ENCODE measurements around the gene ATP1A2.

ATP1A2 gene

DNA sequence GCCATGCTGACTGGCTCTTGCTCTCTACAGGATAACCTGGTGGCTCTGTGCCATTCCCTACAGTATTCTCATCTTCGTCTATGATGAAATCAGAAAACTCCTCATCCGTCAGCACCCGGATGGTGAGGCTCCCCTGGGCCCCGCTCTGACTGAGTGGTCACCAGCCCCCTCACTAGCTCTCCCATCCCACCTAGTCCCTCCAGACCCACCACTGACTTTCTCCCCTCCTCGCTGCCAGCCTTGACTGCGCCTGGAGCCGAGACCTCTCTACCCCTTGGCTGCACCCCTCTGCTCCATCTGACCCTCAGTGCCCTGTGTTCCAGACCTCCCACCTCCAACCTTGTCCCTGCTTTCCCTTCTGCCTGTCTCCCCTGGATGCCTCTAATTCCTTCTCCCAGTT is 70.7 kb downstream of the ATP1A2 start:
- peaks cover 0 to 2% (median 0%) of the 10 kb centered on the region in 5 donors for H3K27me3 ChIP-seq (ENCODE audit: control insufficient read depth in 5 of 5, insufficient read depth in 4 of 5, low read length in 5 of 5)
- no peaks in the 10 kb centered on the region for H3K9me3 ChIP-seq (ENCODE audit: control insufficient read depth in 5 of 5, low read length in 5 of 5)
- no peak overlapping the region for H3K27ac ChIP-seq (ENCODE audit: low read depth, low read length)
- H3K9ac ChIP-seq (ENCODE audit: low read length in 5 of 5), result no peak overlapping the region
- no peak overlapping the region for H3K4me3 ChIP-seq (ENCODE audit: low read depth in 1 of 5, low read length in 5 of 5)
- H3K36me3 ChIP-seq (ENCODE audit: control insufficient read depth in 5 of 5, insufficient read depth in 5 of 5, low read length in 5 of 5), result no peaks in the 10 kb centered on the region
- H3K4me1 ChIP-seq (ENCODE audit: control insufficient read depth in 5 of 5, insufficient read depth in 5 of 5, low read length in 5 of 5), result peaks cover 0 to 11% (median 8%) of the 10 kb centered on the region in 5 donors

DNA sequence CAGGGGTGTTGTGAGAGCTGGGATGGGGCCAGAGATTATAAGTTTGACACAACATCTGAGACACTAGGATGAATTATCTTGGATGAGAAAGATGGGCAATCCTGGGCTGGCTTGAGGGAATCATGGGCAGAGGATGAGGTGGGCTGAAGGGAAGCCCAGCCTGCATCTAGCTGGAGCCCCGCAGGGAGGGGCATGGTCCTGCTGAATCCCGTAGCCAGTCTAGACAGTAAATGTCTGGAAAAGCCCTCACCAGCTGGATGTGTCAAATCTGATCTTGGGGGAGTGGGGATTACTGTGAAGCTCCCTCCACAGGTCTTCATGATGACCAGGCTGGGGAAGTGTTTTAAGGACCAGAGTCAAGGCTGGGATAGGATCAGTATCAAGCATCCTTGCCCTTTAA is 71.2 kb downstream of the ATP1A2 start:
- Histone ChIP-seq H3K27me3 (ENCODE audit: control insufficient read depth in 5 of 5, insufficient read depth in 4 of 5, low read length in 5 of 5) (peaks cover 0 to 2% (median 0%) of the 10 kb centered on the region in 5 donors), H3K4me1 (ENCODE audit: control insufficient read depth in 5 of 5, insufficient read depth in 5 of 5, low read length in 5 of 5) (peaks cover 0 to 11% (median 8%) of the 10 kb centered on the region in 5 donors), H3K4me3 (ENCODE audit: low read depth in 1 of 5, low read length in 5 of 5) (no peak overlapping the region), H3K36me3 (ENCODE audit: control insufficient read depth in 5 of 5, insufficient read depth in 5 of 5, low read length in 5 of 5) (no peaks in the 10 kb centered on the region), H3K9me3 (ENCODE audit: control insufficient read depth in 5 of 5, low read length in 5 of 5) (no peaks in the 10 kb centered on the region), H3K9ac (ENCODE audit: low read length in 5 of 5) (no peak overlapping the region), H3K27ac (ENCODE audit: low read depth, low read length) (no peak overlapping the region)

DNA sequence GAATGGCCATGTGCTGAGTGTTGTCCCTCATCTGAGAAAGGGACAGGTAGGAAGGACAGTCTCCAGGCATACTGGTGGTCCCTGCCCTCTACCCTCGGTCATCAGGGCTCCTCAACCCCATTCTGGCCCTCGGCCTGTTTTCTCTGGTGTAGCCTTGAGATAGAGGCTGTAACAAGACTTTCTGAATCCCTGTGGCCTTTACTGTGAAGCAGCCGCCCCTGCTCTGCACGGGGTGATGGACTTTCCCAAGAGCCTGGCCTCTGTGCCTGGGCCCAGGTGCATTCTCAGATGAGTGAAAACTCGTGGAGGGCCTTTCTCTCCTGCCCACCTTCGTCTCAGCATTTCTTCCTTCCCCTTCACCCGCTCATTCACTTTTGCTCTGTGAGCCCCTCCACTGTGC is 71.8 kb downstream of the ATP1A2 start:
- H3K27ac ChIP-seq (ENCODE audit: low read depth, low read length), result no peak overlapping the region
- H3K4me1 ChIP-seq (ENCODE audit: control insufficient read depth in 5 of 5, insufficient read depth in 5 of 5, low read length in 5 of 5), result peaks cover 0 to 11% (median 8%) of the 10 kb centered on the region in 5 donors
- H3K9ac ChIP-seq (ENCODE audit: low read length in 5 of 5), result no peak overlapping the region
- H3K4me3 ChIP-seq (ENCODE audit: low read depth in 1 of 5, low read length in 5 of 5), result no peak overlapping the region
- no peaks in the 10 kb centered on the region for H3K9me3 ChIP-seq (ENCODE audit: control insufficient read depth in 5 of 5, low read length in 5 of 5)
- no peaks in the 10 kb centered on the region for H3K36me3 ChIP-seq (ENCODE audit: control insufficient read depth in 5 of 5, insufficient read depth in 5 of 5, low read length in 5 of 5)
- H3K27me3 ChIP-seq (ENCODE audit: control insufficient read depth in 5 of 5, insufficient read depth in 4 of 5, low read length in 5 of 5), result peaks cover 0 to 2% (median 0%) of the 10 kb centered on the region in 5 donors

DNA sequence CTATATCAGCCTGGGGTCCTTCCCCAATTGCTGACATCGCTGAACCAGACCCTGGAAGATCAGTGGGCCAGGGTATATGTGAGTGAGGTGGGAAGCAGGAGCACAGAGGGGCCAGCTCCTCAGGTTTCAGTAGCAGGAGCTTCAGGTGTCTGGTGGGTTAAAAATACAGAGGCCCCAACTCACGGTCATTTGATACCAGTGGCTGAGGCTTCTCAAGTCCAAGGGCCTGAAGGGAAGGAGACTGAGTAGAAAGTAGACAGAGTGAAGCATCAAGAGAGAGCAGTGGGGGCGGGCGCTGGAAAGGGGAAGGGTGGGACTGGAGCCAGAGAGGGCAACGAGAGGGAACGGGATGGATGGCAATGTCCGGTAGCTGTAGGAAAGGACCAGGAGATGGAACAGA is 72.8 kb downstream of the ATP1A2 start:
- Histone ChIP-seq H3K27ac (ENCODE audit: low read depth, low read length) (no peak overlapping the region), H3K27me3 (ENCODE audit: control insufficient read depth in 5 of 5, insufficient read depth in 4 of 5, low read length in 5 of 5) (peaks cover 0 to 2% (median 0%) of the 10 kb centered on the region in 5 donors), H3K36me3 (ENCODE audit: control insufficient read depth in 5 of 5, insufficient read depth in 5 of 5, low read length in 5 of 5) (no peaks in the 10 kb centered on the region), H3K9me3 (ENCODE audit: control insufficient read depth in 5 of 5, low read length in 5 of 5) (no peaks in the 10 kb centered on the region), H3K4me1 (ENCODE audit: control insufficient read depth in 5 of 5, insufficient read depth in 5 of 5, low read length in 5 of 5) (peaks cover 0 to 17% (median 14%) of the 10 kb centered on the region in 5 donors), H3K4me3 (ENCODE audit: low read depth in 1 of 5, low read length in 5 of 5) (no peak overlapping the region), H3K9ac (ENCODE audit: low read length in 5 of 5) (no peak overlapping the region)

DNA sequence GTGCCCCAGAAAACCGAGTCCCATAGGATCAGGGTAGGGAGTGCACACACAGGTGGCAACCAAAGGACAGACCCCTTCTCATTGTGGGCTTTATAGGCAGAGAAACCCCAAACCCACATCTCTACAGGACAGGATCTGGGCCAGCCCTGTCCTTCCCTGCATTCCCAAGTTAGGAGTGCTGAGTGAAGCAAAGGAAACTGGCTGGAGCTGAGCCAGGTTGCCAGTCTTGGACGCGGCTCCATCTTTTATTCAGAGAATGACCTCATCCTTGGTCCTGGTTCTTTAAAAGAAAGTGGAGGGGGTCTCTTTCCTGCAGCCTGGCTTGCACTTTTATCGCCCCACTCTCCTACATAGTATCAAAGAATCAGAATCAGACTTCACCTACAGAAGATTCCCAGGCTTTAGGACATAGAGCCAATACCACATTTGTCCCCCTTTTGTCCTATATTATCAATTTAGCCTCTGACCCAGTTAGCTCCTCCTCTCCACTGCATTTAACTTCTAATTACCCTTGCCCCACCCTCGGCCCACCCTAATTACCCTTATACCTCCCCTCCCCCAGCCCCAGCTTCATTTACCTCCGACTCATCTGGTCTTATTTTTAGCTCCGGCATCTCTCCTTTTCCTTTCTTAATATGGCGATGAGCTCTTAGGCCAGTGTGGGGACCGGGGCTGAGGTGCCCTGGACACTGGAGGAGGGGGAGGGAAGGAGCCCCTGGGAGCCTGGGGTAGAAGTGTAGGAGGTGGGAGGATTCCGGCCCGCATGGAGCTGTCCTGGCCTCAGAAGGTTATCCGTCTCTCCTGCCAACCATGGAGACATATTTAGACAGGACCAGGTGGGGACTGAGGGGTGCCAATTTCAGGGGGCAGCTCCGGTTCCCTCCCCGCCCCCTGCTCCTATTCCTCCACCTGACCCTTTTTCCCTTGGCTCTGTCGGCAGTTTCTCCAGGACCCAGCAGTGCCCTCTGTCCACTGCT is 74.4 kb downstream of the ATP1A2 start, which contains the start of gene CASQ1:
CASQ1 (plus strand) TSS at position 927 of the 977 bp plus-strand sequence. CDS start 177 bp downstream, outside the sequence.
- Histone ChIP-seq H3K27ac (ENCODE audit: low read depth, low read length) (no peak within 1 kb of the TSS), H3K36me3 (ENCODE audit: control insufficient read depth in 5 of 5, insufficient read depth in 5 of 5, low read length in 5 of 5) (no peaks in the 10 kb centered on the region), H3K27me3 (ENCODE audit: control insufficient read depth in 5 of 5, insufficient read depth in 4 of 5, low read length in 5 of 5) (peaks cover 0 to 5% (median 0%) of the 10 kb centered on the region in 5 donors), H3K4me1 (ENCODE audit: control insufficient read depth in 5 of 5, insufficient read depth in 5 of 5, low read length in 5 of 5) (peaks cover 0 to 23% (median 19%) of the 10 kb centered on the region in 5 donors), H3K4me3 (ENCODE audit: low read depth in 1 of 5, low read length in 5 of 5) (no peak within 1 kb of the TSS), H3K9ac (ENCODE audit: low read length in 5 of 5) (no peak within 1 kb of the TSS), H3K9me3 (ENCODE audit: control insufficient read depth in 5 of 5, low read length in 5 of 5) (no peaks in the 10 kb centered on the region)

DNA sequence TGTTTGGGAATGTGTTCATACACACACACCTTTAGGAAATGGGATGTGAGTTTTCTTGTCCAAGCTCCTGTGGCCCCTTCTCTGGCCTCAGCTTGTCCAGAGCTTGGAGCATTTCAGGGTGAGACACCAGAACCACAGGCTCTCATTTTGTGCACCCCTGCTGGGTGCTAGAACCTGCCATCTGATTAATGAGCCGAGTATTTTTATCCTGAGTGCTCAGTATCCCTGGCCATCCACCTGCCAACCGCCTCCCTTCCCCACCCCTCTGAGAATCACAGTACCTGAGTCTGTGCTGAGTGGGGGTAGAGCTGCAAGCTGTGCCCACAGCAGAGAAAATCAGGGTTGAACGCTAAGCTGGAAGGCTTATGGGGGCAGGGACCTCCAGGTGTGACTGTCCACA is 76.2 kb downstream of the ATP1A2 start:
- H3K27me3 ChIP-seq (ENCODE audit: control insufficient read depth in 5 of 5, insufficient read depth in 4 of 5, low read length in 5 of 5), result peaks cover 0 to 5% (median 0%) of the 10 kb centered on the region in 5 donors
- H3K4me1 ChIP-seq (ENCODE audit: control insufficient read depth in 5 of 5, insufficient read depth in 5 of 5, low read length in 5 of 5), result peaks cover 0 to 23% (median 19%) of the 10 kb centered on the region in 5 donors
- H3K4me3 ChIP-seq (ENCODE audit: low read depth in 1 of 5, low read length in 5 of 5), result no peak overlapping the region
- no peak overlapping the region for H3K9ac ChIP-seq (ENCODE audit: low read length in 5 of 5)
- H3K36me3 ChIP-seq (ENCODE audit: control insufficient read depth in 5 of 5, insufficient read depth in 5 of 5, low read length in 5 of 5), result no peaks in the 10 kb centered on the region
- H3K9me3 ChIP-seq (ENCODE audit: control insufficient read depth in 5 of 5, low read length in 5 of 5), result no peaks in the 10 kb centered on the region
- H3K27ac ChIP-seq (ENCODE audit: low read depth, low read length), result no peak overlapping the region

DNA sequence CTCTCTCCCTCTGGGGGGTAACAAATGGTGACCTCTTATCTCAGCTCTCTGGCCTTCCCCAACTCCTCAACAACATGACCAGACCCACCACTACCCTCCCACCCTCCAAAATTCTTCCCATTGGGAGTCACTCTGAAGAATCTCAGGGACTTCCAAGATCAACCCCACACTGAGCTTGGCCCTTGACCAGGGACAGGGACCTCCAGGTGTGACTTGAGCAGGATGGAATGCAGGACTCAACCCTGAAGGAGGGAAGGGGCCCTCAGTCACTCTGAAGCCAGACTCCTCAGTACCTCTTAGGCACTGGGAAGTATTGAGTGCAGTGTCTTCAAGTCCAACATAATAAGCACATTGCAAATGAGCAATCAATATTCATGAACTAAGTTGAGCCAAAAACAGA is 76.7 kb downstream of the ATP1A2 start:
- H3K27ac ChIP-seq (ENCODE audit: low read depth, low read length), result no peak overlapping the region
- H3K9ac ChIP-seq (ENCODE audit: low read length in 5 of 5), result no peak overlapping the region
- no peaks in the 10 kb centered on the region for H3K36me3 ChIP-seq (ENCODE audit: control insufficient read depth in 5 of 5, insufficient read depth in 5 of 5, low read length in 5 of 5)
- peaks cover 0 to 23% (median 19%) of the 10 kb centered on the region in 5 donors for H3K4me1 ChIP-seq (ENCODE audit: control insufficient read depth in 5 of 5, insufficient read depth in 5 of 5, low read length in 5 of 5)
- H3K27me3 ChIP-seq (ENCODE audit: control insufficient read depth in 5 of 5, insufficient read depth in 4 of 5, low read length in 5 of 5), result peaks cover 0 to 5% (median 0%) of the 10 kb centered on the region in 5 donors
- H3K9me3 ChIP-seq (ENCODE audit: control insufficient read depth in 5 of 5, low read length in 5 of 5), result no peaks in the 10 kb centered on the region
- no peak overlapping the region for H3K4me3 ChIP-seq (ENCODE audit: low read depth in 1 of 5, low read length in 5 of 5)

Measured in subcutaneous abdominal adipose tissue (tissue), 5 donors.